ENCODE results near the gene RPL18. TPM values are rescaled to one million over a fixed set of nuclear protein-coding genes. Genes with fewer than 3 reads are reported as not detected.
A peak's percentile ranks its signal among the peaks of the same experiment; 100 is the strongest.
"Not testable (repeated sequence)": the region's sequence is repeated elsewhere in the genome, so short reads cannot be mapped to it uniquely, and the experiment has no call there.

Gene RPL18
- total RNA-seq, 1 experiment from 2014 or later = 3,124 TPM

GRCh38 chr19:48644839-48645619 is 26.1 kb upstream of the RPL18 start:
- DNase-seq (ENCODE audit: low read depth) = peak; percentile 76

DNA sequence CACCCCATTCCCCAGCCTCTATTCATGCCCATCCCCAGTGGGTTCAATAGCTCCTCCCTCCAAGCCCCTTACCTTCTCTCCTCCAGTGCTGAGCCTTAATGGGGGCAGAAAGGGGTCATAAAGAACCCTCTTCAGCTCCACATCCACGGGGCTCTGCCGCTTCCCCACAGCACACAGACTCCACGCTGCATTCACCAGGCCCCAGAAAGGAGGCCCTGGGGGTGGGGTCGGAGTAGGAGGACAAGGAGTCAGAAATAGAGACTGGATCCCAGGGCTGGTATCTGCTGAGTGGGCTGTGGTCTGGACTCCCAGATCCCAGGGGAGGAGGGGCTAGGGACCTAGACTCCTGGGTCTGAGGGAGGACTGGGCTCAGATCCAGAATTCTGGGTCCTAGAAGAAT is 25.4 kb upstream of the RPL18 start:
- no peak for DNase-seq (ENCODE audit: low read depth)

DNA sequence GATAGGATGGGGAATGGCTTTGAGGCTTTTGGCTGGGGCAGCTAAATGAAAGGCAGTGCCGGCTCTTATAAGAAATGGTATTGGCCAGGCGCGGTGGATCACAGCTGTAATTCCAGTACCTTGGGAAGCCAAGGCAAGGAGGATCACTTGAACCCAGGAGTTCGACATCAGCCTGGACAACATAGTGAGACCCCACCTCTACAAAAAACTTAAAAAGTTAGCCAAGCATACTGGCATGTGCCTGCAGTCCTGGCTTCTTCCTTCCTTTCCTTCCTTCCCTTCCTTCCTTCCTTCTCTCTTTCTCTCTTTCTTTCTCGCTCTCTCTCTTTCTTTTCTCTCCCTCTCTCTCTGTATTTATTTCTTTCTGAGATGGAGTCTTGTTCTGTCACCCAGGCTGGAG is 23.9 kb upstream of the RPL18 start:
- DNase-seq (ENCODE audit: low read depth) = no peak

GRCh38 chr19:48641850-48642249 is 22.9 kb upstream of the RPL18 start:
- no peak for DNase-seq (ENCODE audit: low read depth)

DNA sequence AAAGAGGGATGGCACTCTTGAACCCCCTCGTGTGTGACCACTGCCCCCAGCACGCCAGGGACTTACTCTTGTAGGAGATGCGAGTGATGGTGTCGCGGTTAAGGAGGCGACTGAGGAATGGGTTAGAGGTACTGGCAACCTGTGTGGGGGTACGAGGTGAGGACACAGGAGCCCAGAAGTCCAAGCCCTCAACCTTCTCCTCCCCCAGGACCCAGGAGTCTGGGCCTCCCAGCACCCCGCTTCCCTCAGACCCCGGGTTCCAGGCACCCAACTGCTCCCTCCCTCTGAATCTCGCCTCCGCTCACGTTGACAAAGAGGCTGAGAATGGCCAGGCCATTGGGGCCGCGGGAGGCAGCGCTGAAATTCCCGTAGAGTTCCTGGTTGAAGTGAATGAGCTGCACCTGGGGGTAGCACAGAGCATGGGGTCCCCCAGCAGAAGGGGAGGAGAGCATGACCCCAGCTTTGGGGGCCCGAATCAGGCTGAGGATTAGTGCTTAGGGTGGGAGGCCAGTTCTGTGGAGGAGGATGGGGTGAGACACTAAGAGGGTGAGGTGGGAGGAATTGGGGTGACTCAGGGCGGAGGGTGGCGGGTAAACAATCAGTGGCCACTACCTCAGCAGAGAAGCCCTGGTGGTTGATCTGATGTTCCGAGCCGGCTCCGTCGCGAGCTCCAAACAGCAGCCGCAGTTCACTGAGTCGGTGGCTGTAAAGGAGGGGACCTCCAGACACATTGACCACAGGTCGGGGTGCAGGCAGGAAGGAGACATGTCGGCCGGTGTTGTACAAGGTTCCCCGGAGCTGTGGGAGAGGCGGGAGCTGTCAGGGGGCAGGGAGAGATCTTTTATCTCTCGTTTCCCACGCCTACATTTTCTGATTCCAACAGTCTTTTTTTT is 20.8 kb upstream of the RPL18 start:
- DNase-seq (ENCODE audit: low read depth) = no peak

DNA sequence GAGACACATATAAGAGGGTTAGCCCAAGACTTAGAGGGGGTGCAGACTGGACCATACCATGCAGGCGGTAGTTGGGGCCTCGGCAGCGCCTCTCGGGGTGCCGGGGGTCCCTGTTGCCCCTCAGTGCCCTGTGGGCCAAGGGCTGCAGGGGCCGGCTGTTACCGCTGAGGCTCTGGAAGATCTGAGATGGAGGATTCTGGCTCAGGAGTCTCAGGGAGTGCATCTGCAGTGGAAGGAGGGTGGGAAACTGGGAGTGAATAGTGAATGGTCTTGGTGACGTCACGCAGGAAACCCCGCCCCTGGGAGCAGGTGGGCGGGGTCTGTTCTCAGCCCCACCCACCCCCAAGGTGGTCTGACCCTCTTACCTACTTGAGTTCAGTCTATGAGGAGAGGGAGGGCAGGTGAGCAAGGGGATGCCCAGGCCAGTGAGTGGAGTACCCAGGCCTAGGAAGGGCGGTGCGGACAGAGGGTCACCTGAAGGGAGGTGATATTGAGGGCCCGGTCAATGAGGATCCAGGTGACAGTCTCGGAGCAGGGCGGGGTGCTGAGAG is 19.9 kb upstream of the RPL18 start:
- no peak for DNase-seq (ENCODE audit: low read depth)

DNA sequence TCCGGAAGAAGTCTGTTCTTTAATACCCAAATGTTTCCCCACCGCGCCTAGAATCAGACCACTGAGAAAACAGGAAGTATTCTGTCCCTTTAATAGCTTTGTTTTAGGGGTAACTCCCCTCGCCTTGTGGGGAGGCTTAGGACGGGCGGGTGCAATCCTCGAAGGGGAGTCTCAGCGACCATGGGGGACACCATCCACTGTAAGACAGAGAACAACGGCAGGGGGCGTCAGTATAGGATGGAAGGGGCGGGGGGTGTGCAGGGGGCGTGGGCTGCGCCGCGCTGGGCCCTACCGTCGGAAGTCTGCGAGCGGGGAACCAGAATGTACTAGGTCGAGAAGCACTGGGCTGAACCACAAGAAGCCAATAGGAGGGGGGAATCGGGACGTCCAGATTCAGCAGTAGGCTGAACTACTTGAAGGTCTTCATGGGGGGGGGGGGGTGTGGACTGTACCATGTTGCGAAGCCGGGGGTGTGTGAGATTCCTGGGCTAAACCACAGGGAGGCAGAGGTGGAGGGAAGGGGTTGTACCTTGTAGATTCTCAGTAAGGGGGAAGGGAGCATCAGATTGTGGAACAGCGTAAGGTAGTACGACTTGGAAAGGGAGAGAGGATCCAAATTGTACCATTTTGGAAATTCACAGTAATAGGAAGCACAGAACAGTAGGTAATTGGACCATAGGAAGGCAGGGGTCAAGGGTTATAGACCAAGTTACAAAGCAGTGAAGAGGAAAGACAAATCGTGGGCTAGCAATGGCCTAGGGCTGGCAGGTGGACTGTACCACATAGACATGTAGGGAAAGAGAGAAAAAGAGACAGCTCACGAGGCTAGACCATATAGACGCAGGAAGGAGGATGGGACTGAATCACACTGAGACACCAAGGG is 19.2 kb upstream of the RPL18 start:
- DNase-seq (ENCODE audit: low read depth) = peak; percentile 80

GRCh38 chr19:48637449-48637947 is 18.5 kb upstream of the RPL18 start:
- peak; percentile 99 for DNase-seq (ENCODE audit: low read depth)

- DNase-seq (ENCODE audit: low read depth) = peak; percentile 55
Observed at GRCh38 chr19:48636859-48637448, 18.0 kb upstream of the RPL18 start, which contains the start of gene DBP. Gene DBP, minus strand, starts transcription at chr19:48637379. Its CDS starts 385 bp downstream, at chr19:48636994.

- DNase-seq (ENCODE audit: low read depth) = peak; percentile 9
Observed at GRCh38 chr19:48635966-48636858, 17.2 kb upstream of the RPL18 start.

DNA sequence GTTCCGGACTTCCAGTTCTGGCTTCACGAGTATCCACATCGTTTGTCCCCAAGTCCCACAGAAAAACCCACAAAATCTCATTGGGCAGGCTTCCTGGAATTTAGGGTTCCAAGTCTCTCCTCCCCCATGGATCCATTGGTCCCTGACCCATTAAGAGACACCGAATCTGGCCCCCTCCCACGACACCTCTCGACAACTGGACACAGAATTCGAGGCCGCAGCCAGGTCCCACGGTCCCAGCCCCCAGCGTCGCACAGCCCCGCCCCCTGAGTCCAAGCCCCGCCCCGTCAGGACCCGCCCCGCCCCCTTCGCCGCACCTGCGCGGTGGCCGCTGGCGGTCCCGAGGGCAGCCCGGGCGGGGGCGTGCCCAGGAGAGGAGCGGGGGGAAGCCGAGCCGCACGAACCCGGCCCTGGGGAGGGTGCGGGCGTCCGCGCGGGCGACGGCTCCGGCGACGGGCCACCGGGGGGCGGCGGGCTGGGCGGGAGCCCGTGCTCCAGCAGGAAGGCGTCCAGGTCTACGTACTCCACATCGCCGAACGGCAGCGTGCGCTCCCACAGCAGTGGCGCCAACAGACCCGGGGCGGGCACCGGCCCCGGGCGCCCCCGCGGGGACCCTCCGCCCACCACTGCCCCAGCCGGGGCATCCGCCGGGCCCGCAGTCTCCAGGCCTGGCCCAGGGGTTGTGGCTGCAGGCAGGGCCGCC is 16.4 kb upstream of the RPL18 start:
- peak; percentile 72 for DNase-seq (ENCODE audit: low read depth)

DNA sequence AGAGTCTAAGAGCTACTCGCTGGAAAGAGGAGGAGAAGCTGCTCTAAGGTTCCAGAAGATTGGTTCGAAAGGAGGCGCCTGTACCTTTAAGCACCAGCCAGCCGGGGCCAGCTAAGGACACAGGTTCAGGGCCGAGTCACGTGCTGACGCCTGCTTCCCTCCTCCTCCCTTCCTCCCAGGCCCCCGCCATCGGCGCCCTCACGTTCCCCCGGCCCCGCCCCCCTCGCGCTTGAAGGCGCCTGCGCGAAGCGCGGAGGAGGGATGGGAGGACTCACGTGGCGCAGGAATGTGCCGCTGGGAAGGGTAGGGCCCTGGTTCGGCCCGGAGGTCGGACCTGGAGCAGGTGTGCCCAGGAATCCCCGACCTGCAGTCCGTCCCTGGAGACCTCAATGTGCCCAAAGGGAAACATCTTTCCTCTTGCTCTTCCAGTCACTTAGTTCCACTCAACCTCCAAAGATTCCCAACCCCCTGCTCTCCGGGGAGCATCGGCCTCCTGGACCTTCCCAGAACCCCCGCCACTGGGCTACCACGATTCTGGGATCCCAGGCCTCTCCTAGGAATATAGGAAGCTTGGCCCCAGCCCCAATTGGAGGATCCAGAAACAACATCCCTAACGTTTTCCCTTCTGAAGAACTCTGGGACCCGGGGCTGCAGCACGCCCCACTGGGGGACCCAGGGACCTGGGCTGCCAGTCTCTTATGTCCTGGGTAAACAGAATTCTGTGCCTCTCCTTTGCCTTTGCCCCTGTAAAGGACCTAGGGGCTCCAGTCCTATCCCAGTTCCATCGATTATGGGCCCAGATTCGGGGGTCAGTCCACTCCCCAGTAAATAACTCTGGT is 15.7 kb upstream of the RPL18 start:
- DNase-seq (ENCODE audit: low read depth) = peak; percentile 97

- DNase-seq (ENCODE audit: low read depth) = no peak
Observed at GRCh38 chr19:48634036-48634342, 15.0 kb upstream of the RPL18 start.

GRCh38 chr19:48633148-48634035 is 14.4 kb upstream of the RPL18 start:
- DNase-seq (ENCODE audit: low read depth) = no peak

DNA sequence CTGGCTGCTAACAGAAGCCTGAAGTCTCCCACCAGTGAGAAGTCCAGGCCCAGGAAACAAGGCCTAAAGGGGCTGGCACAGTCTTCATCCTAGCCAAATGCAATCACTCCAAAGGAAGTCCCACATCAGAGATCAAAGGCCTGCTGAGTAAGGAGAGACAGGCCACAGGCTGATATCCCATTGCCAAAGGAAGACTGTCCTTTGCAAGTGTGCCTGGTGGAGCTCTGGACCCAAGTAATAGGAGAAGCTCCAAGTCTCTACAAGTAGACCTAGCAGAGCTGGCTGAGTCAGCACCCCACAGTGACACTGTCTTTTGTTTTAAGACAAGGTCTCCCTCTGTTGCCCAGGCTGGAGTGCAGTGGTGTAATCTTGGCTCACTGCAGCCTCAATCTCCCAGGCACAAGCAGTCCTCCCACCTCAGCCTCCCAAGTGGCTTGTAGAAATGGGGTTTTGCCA is 13.7 kb upstream of the RPL18 start:
- peak; percentile 25 for DNase-seq (ENCODE audit: low read depth)

- DNase-seq (ENCODE audit: low read depth) = not testable (repeated sequence)
Observed at GRCh38 chr19:48632286-48632685, 13.3 kb upstream of the RPL18 start.

- no peak for DNase-seq (ENCODE audit: low read depth)
Observed at GRCh38 chr19:48631225-48631624, 12.2 kb upstream of the RPL18 start.

Data from Daoy (cell line).